Fibroblast of mammary gland (primary cell): ENCODE data around the gene SEC11A.

ENCODE experiments used
- DNase-seq: peaks from one replicate; pipeline ENCODE4 v3.0.0-alpha.2; 2010; ENCODE audit warnings: low read depth
- H3K4me3 ChIP-seq: 2 replicates; pipeline ENCODE4 v1.5.1; 2011; ENCODE audit warnings: low read depth, mild to moderate bottlenecking, low read length, moderate library complexity; ENCODE audit not compliant: control insufficient read depth
- CTCF ChIP-seq: conservative IDR thresholded peaks from 2 replicates; pipeline ENCODE4 v1.5.1; 2011; ENCODE audit warnings: low read depth, low read length, inconsistent platforms; ENCODE audit not compliant: control insufficient read depth, insufficient read depth

SEC11A gene

GRCh38 chr15:84749111-84749991, 33.4 kb upstream of the SEC11A start:
- H3K4me3 ChIP-seq, result peak overlapping the region; percentile 94
- DNase-seq, result peak; percentile 32
- peak; percentile 8 for TF ChIP-seq CTCF

- H3K4me3 ChIP-seq, result peak within 1 kb of the TSS; percentile 94
- no peak for TF ChIP-seq CTCF
- DNase-seq, result peak; percentile 65
Observed at GRCh38 chr15:84748274-84749110, 32.6 kb upstream of the SEC11A start, which contains the start of gene ZNF592. ZNF592 (plus strand) TSS chr15:84748592; CDS start chr15:84782676, 34,084 bp downstream.

DNA sequence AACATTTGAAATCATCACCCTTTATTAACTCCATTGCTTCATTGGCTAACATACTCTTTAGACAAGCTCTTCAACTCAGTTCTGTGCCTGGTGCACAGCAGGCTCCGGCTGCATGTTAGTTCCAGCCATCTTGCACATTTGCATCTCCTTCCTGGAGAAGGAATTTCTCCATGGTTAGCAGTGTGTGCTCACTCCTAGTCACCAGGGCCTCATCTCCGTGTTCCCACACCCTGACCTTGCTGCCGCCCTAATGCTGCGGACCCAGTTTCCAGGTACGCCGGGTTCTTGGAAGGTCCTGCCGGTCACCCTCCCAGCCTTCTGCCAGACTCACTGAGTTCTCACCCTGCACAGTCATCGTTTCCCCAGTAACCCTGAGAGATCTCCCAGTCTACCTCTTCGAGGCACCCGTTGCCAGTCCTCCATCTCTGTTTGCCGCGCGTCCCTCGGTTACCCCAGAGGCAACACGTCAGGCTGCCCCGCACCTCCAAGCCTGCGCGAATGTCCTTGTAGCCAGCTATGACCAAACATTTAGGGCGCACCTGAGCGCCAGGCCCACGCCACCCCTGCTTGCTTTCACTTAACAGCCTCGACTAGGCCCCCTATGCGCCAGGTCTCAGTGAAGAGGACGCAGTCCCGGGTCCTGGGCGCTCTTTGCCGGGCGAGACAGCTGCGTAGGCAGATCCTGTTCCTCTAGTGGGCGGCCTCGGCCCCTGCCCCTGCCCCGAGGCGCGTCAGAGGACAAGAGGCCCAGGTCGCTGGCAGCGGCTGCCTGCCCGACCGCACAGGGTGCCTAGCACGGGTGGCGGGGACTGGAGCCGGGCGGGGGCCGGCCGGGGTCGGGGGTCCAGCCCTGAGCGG, 31.7 kb upstream of the SEC11A start:
- peak overlapping the region; percentile 65 for H3K4me3 ChIP-seq
- peak; percentile 69 for DNase-seq
- TF ChIP-seq CTCF, result no peak

GRCh38 chr15:84741121-84741520, 25.2 kb upstream of the SEC11A start:
- no peak for TF ChIP-seq CTCF
- DNase-seq, result no peak
- H3K4me3 ChIP-seq, result no peak overlapping the region

- H3K4me3 ChIP-seq, result no peak overlapping the region
- no peak for DNase-seq
- no peak for TF ChIP-seq CTCF
Observed at GRCh38 chr15:84740691-84741090, 24.8 kb upstream of the SEC11A start.

DNA sequence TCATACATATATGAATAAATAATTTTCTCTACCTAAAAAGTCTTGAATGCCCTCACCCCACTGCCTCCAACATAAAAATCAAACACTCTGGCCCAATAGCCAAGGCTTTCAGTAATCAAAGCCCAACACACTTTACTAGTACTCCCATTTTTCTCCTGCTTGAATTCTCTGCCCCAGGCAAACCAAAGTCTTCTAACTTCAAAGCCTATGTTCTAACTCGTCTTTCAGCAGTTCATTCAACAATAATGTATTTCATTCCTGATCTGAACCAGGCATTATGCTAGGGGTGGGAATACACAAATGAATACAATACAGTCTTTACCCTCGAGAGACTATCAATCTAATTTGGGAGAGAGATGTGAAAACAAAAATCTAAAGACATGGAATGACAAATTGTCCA, 21.1 kb upstream of the SEC11A start:
- DNase-seq, result no peak
- no peak for TF ChIP-seq CTCF

More for the DNA sequence above, 21.1 kb upstream of the SEC11A start:
- H3K4me3 ChIP-seq, result no peak overlapping the region
